K562 (cell line): ENCODE results near the gene LBH. TPM values are rescaled to one million over a fixed set of nuclear protein-coding genes. Genes with fewer than 3 reads are reported as not detected.

ENCODE experiments used
- ATAC-seq: fragments of 200-7000 bp; cut with Tn5 transposase; 3 replicates; pipeline ENCODE4 v1.9.1; 2020; ENCODE audit warnings: moderate library complexity
- BruUV-seq: library from RNA; stranded (reverse); fragments of 400-500 nt; replicated peaks from 2 replicates; lab custom pipeline; 2021; lab: Mats Ljungman, UMichigan
- CTCF ChIA-PET: fragments of 300-600 bp; formaldehyde crosslinking; extraction: SDS; loops from one replicate; lab custom pipeline; 2021; ENCODE audit warnings: low intra/inter-chr PET ratio; lab: Yijun Ruan, JAX
- POLR2A ChIA-PET: fragments of 300-600, 350-650 bp; sonication (Branson Sonifier 250); formaldehyde crosslinking; extraction: SDS; loops from one replicate; lab custom pipeline; 2021; ENCODE audit warnings: antibody characterized with exemption, inconsistent platforms; lab: Yijun Ruan, JAX
- DNase-seq, 4 experiments: peaks; one replicate each; pipeline versions ENCODE4 v3.0.0 to v3.0.0-alpha.2; 2011 to 2018; ENCODE audit warnings: low spot score in 3 of 4, mixed read lengths in 3 of 4; ENCODE audit errors: extremely low read depth in 1 of 4
- FAIRE-seq: peaks from 2 replicates; lab custom pipeline; 2011; peaks lifted over from hg19 to GRCh38; lab: Jason Lieb, UNC
- H2AFZ ChIP-seq: 2 replicates; pipeline ENCODE4 v1.6.0; 2011; ENCODE audit warnings: low read depth, low read length, control low read depth, inconsistent platforms
- H3K27ac ChIP-seq: fragments of 200-600 bp; 3 replicates; pipeline ENCODE4 v1.8.0; 2011; ENCODE audit warnings: low read depth, mild to moderate bottlenecking, control low read depth, inconsistent platforms, low read length, moderate library complexity, mixed read lengths; ENCODE audit errors: extremely low read depth
- H3K27me3 ChIP-seq, 2 experiments: fragments of 300-600 bp in 1 of 2; 2 replicates in 1 of 2; 3 replicates in 1 of 2; pipeline versions ENCODE4 v1.6.0 to v1.8.0; 2011; ENCODE audit warnings: inconsistent platforms in 2 of 2, low read length in 2 of 2, mild to moderate bottlenecking in 1 of 2, mixed read lengths in 1 of 2, moderate library complexity in 1 of 2; ENCODE audit not compliant: control insufficient read depth in 2 of 2, insufficient read depth in 2 of 2
- H3K36me3 ChIP-seq: fragments of 300-600 bp; 3 replicates; pipeline ENCODE4 v1.8.0; 2011; ENCODE audit warnings: mild to moderate bottlenecking, low read length, inconsistent platforms; ENCODE audit not compliant: control insufficient read depth, insufficient read depth
- H3K4me1 ChIP-seq, 2 experiments: fragments of 200-600 bp in 1 of 2; replicated peaks in 1 of 2; 2 replicates in 1 of 2; 3 replicates in 1 of 2; pipeline versions ENCODE4 v1.5.1 to v1.8.0; 2011; ENCODE audit warnings: inconsistent platforms in 2 of 2, low read length in 2 of 2, mild to moderate bottlenecking in 1 of 2, mixed read lengths in 1 of 2, moderate library complexity in 1 of 2; ENCODE audit not compliant: control insufficient read depth in 2 of 2, insufficient read depth in 2 of 2
- H3K4me2 ChIP-seq: 2 replicates; pipeline ENCODE4 v1.6.1; 2011; ENCODE audit warnings: low read length, control low read depth, inconsistent platforms, mixed read lengths; ENCODE audit not compliant: insufficient read depth
- H3K4me3 ChIP-seq: fragments of 200-600 bp; sonication (generic), shearing (Covaris generic); 2 replicates; pipeline ENCODE4 v1.5.1; 2016; ENCODE audit warnings: control low read depth, inconsistent platforms
- H3K79me2 ChIP-seq: fragments of 200-600 bp; 3 replicates; pipeline ENCODE4 v1.8.0; 2011; ENCODE audit warnings: low read length, inconsistent platforms; ENCODE audit not compliant: control insufficient read depth, insufficient read depth
- H3K9ac ChIP-seq, 2 experiments: 2 replicates each; pipeline versions ENCODE4 v1.6.0 to v1.6.1; 2011; ENCODE audit warnings: low read depth in 2 of 2, low read length in 2 of 2, control low read depth in 1 of 2, inconsistent platforms in 1 of 2, mild to moderate bottlenecking in 1 of 2, mixed read lengths in 1 of 2; ENCODE audit not compliant: insufficient read depth in 1 of 2
- H3K9me1 ChIP-seq: one replicate; pipeline ENCODE4 v1.6.0; 2011; ENCODE audit warnings: inconsistent platforms, mild to moderate bottlenecking, low read length, moderate library complexity; ENCODE audit not compliant: control insufficient read depth, insufficient read depth
- H3K9me3 ChIP-seq: replicated peaks from 2 replicates; pipeline ENCODE4 v1.5.1; 2011; ENCODE audit warnings: low read depth, low read length, inconsistent platforms; ENCODE audit not compliant: control insufficient read depth, insufficient read depth
- H4K20me1 ChIP-seq: replicated peaks from 2 replicates; pipeline ENCODE4 v1.6.1; 2011; ENCODE audit warnings: low read length, inconsistent platforms, mixed read lengths; ENCODE audit not compliant: control insufficient read depth, insufficient read depth
- CEBPG ChIP-seq, 3 experiments: fragments of 200-800 bp in 1 of 3; sonication (Bioruptor generic) in 1 of 3; sonication (generic) in 1 of 3; formaldehyde crosslinking in 1 of 3; IDR thresholded peaks in 2 of 3; conservative IDR thresholded peaks in 1 of 3; 2 replicates each; pipeline versions ENCODE4 v1.6.1 to v1.8.0; 2016 to 2022; ENCODE audit warnings: missing compliant biosample characterization in 2 of 3, missing genetic modification characterization in 2 of 3, mild to moderate bottlenecking in 1 of 3, missing genetic modification reagents in 1 of 3
- CREM ChIP-seq: IDR thresholded peaks from 2 replicates; pipeline ENCODE4 v1.6.1; 2014; ENCODE audit warnings: antibody characterized with exemption, low read depth
- EHMT2 ChIP-seq: fragments of 450-650 bp; IDR thresholded peaks from 2 replicates; pipeline ENCODE4 v1.6.1; 2018; ENCODE audit warnings: antibody characterized with exemption
- FOXJ3 ChIP-seq: sonication (generic); formaldehyde crosslinking; IDR thresholded peaks from 2 replicates; pipeline ENCODE4 v1.4.0; 2020; ENCODE audit warnings: mild to moderate bottlenecking, missing genetic modification reagents
- TAF1 ChIP-seq: IDR thresholded peaks from 2 replicates; pipeline ENCODE4 v1.6.1; 2011; ENCODE audit warnings: mild to moderate bottlenecking, low read length, moderate library complexity; ENCODE audit not compliant: insufficient read depth, control insufficient read depth, severe bottlenecking; ENCODE audit errors: extremely low read depth
- ZNF134 ChIP-seq: fragments of 250-450 bp; sonication (Bioruptor Pico); conservative IDR thresholded peaks from 2 replicates; pipeline ENCODE4 v1.4.0; 2020
- WGBS: fragments of 100-300 bp; shearing (Covaris generic); methylation state at CpG from one replicate; pipeline ENCODE4 v1.1.6; 2016; ENCODE audit warnings: low coverage, mixed read lengths; ENCODE audit not compliant: insufficient coverage; ENCODE audit errors: missing lambda C conversion rate; 5-methylcytosine and 5-hydroxymethylcytosine counted together
- in situ Hi-C: fragments of 300-500 bp; cut with MboI; formaldehyde crosslinking; loops from 4 replicates; pipeline ENCODE4 v1.15.0; 2018; ENCODE audit warnings: inconsistent platforms, mixed read lengths
- intact Hi-C: fragments of 100-400 bp; cut with micrococcal nuclease; formaldehyde crosslinking; loops from 2 replicates; pipeline ENCODE4 v1.14.2; 2022
- polyA plus RNA-seq, 8 experiments: library from polyadenylated mRNA; depleted of rRNA in 4 of 8; stranded (reverse) in 5 of 8; unstranded in 3 of 8; fragments of >200 nt; fragmentation: Nextera tagmentation in 2 of 8; fragmentation: Illumina TruSeq in 1 of 8; extraction: Ambion mirVana in 2 of 8; extraction: Trizol in 1 of 8; gene quantifications; 2 replicates each; pipeline versions ENCODE4 v1.2.1 to v1.2.3, GENCODE V29; 2011 to 2014; ENCODE audit warnings: inconsistent platforms in 1 of 8, missing spikeins in 1 of 8
- total RNA-seq, 7 experiments: library from RNA; depleted of rRNA in 6 of 7; stranded (reverse); fragments of >200 nt in 6 of 7; fragmentation: Illumina TruSeq in 2 of 7; extraction: Trizol in 2 of 7; gene quantifications; 2 replicates each; pipeline versions ENCODE4 v1.2.1 to v1.2.3, GENCODE V29; 2011 to 2021; ENCODE audit warnings: low replicate concordance in 1 of 7
- TF ChIP-seq, protein P1 (sequence below): fragments of 200-800 bp; sonication (Bioruptor generic); IDR thresholded peaks from 2 replicates; pipeline ENCODE4 v1.6.1; 2016; ENCODE audit warnings: missing genetic modification characterization, missing compliant biosample characterization
- TF ChIP-seq, protein P2 (sequence below): sonication (generic); formaldehyde crosslinking; IDR thresholded peaks from 2 replicates; pipeline ENCODE4 v1.8.0; 2022; ENCODE audit warnings: missing genetic modification reagents, mild to moderate bottlenecking, borderline replicate concordance
- TF ChIP-seq, protein P3 (sequence below): fragments of 450-650 bp; IDR thresholded peaks from 2 replicates; pipeline ENCODE4 v1.6.1; 2017; ENCODE audit warnings: antibody characterized with exemption

The LBH gene
- total and polyA plus RNA-seq, 9 of the 15 experiments (the other 6 are each of a cell fraction or from before 2014, with no cell fraction given), result 3.1 to 13.4 (median 7.4) TPM

DNA sequence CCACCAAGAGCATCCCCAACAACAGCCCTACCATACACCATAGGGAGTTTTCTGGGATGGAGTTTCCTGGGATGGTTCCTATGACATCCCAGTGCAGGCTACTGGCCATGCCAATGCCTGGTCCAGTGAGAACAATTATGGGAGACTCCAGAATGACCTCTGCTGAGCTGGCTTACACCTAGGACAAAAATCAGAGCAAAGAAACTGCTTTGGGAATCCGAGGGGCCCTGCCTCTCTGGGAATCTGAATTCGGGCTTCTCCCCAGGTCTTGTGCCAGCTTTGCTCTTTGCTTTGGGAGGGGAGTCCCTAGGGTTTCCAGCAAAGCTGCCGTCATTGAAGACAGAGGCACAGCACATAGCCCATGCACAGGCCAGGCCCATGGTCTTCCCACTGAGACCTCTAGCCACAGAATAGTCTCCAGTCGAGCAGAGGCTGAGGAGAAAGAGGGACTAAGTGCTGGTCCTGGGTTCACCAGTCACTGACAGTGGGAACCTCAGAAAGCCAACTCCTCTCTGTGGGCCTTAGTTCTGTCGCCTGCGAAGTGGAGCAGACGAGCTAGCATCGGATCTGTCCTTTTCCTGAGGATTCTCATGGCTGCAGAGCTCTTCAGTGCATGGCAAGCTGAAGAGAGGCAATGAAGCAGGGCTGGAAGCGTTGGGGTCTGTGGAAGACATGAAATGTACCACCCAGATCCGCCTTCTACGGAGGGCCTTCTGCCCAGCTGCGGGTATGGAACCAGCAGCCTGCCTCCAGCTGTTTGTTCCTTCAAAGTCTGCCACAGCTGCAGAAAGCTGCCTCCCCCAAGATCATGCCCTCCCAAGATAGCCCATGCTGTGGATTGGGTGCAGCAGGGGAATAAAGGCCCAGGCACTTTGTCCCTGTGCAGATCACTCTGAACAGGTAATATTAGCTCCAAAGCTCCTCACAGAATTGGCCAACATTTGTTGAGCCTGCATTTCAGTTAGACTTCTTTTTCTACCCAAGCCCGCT is 11.2 kb upstream of the LBH start:
- Histone ChIP-seq H3K36me3 (no peaks in the 10 kb centered on the region), H4K20me1 (no peaks in the 10 kb centered on the region), H3K27ac (no peak overlapping the region), H3K4me3 (no peak overlapping the region), H3K4me1 (peaks cover under 1 to 3% of the 10 kb centered on the region in 2 experiments; a peak in 2 of 5 replicates), H3K4me2 (no peak overlapping the region), H3K9me1 (no peaks in the 10 kb centered on the region), H3K9ac (no peak overlapping the region; a peak in 1 of 4 replicates), H3K9me3 (no peaks in the 10 kb centered on the region), H3K27me3 (peaks cover 0 to 14% of the 10 kb centered on the region in 2 experiments; a peak in 2 of 5 replicates), H3K79me2 (no peaks in the 10 kb centered on the region), H2AFZ (no peak overlapping the region)
- CTCF ChIA-PET, result no interaction called here
- FAIRE-seq (no peak), ATAC-seq (no peak), DNase-seq (no peak)
- BruUV-seq, result no TSS peak
- POLR2A ChIA-PET, result interaction anchor here (0.7 to 2.0 kb wide), 3 partner anchors 10 to 310 kb away, joined by 3 to 13 read pairs (median 3); partner anchors contain the start of gene LBH
- in situ Hi-C loops (no loop called here), intact Hi-C loops (no loop called here)
- WGBS, result 19% methylated on average over 13 of the region's 13 CpGs
- TF ChIP-seq, protein P1, sequence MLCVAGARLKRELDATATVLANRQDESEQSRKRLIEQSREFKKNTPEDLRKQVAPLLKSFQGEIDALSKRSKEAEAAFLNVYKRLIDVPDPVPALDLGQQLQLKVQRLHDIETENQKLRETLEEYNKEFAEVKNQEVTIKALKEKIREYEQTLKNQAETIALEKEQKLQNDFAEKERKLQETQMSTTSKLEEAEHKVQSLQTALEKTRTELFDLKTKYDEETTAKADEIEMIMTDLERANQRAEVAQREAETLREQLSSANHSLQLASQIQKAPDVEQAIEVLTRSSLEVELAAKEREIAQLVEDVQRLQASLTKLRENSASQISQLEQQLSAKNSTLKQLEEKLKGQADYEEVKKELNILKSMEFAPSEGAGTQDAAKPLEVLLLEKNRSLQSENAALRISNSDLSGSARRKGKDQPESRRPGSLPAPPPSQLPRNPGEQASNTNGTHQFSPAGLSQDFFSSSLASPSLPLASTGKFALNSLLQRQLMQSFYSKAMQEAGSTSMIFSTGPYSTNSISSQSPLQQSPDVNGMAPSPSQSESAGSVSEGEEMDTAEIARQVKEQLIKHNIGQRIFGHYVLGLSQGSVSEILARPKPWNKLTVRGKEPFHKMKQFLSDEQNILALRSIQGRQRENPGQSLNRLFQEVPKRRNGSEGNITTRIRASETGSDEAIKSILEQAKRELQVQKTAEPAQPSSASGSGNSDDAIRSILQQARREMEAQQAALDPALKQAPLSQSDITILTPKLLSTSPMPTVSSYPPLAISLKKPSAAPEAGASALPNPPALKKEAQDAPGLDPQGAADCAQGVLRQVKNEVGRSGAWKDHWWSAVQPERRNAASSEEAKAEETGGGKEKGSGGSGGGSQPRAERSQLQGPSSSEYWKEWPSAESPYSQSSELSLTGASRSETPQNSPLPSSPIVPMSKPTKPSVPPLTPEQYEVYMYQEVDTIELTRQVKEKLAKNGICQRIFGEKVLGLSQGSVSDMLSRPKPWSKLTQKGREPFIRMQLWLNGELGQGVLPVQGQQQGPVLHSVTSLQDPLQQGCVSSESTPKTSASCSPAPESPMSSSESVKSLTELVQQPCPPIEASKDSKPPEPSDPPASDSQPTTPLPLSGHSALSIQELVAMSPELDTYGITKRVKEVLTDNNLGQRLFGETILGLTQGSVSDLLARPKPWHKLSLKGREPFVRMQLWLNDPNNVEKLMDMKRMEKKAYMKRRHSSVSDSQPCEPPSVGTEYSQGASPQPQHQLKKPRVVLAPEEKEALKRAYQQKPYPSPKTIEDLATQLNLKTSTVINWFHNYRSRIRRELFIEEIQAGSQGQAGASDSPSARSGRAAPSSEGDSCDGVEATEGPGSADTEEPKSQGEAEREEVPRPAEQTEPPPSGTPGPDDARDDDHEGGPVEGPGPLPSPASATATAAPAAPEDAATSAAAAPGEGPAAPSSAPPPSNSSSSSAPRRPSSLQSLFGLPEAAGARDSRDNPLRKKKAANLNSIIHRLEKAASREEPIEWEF (CRISPR knock-in tag), result no peak
- TF ChIP-seq, protein P2, sequence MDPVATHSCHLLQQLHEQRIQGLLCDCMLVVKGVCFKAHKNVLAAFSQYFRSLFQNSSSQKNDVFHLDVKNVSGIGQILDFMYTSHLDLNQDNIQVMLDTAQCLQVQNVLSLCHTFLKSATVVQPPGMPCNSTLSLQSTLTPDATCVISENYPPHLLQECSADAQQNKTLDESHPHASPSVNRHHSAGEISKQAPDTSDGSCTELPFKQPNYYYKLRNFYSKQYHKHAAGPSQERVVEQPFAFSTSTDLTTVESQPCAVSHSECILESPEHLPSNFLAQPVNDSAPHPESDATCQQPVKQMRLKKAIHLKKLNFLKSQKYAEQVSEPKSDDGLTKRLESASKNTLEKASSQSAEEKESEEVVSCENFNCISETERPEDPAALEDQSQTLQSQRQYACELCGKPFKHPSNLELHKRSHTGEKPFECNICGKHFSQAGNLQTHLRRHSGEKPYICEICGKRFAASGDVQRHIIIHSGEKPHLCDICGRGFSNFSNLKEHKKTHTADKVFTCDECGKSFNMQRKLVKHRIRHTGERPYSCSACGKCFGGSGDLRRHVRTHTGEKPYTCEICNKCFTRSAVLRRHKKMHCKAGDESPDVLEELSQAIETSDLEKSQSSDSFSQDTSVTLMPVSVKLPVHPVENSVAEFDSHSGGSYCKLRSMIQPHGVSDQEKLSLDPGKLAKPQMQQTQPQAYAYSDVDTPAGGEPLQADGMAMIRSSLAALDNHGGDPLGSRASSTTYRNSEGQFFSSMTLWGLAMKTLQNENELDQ (CRISPR knock-in tag), result no peak
- TF ChIP-seq EHMT2 (no peak), ZNF134 (CRISPR knock-in tag) (no peak), FOXJ3 (CRISPR knock-in tag) (no peak), TAF1 (no peak), CREM (no peak), CEBPG (CRISPR knock-in tag; IDR thresholded peaks at IDR 0.05) (no peak), CEBPG (tag; conservative IDR thresholded peaks at IDR 0.05 in 1 of 2, IDR thresholded peaks at IDR 0.05 in 1 of 2) (no peak)
- TF ChIP-seq, protein P3, sequence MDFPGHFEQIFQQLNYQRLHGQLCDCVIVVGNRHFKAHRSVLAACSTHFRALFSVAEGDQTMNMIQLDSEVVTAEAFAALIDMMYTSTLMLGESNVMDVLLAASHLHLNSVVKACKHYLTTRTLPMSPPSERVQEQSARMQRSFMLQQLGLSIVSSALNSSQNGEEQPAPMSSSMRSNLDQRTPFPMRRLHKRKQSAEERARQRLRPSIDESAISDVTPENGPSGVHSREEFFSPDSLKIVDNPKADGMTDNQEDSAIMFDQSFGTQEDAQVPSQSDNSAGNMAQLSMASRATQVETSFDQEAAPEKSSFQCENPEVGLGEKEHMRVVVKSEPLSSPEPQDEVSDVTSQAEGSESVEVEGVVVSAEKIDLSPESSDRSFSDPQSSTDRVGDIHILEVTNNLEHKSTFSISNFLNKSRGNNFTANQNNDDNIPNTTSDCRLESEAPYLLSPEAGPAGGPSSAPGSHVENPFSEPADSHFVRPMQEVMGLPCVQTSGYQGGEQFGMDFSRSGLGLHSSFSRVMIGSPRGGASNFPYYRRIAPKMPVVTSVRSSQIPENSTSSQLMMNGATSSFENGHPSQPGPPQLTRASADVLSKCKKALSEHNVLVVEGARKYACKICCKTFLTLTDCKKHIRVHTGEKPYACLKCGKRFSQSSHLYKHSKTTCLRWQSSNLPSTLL, result no peak
